Measurements from ENCODE around the gene MOGAT2. TPM values are rescaled to one million over a fixed set of nuclear protein-coding genes. Genes with fewer than 3 reads are reported as not detected.
A peak's percentile ranks its signal among the peaks of the same experiment; 100 is the strongest.

MOGAT2 gene
- total and polyA plus RNA-seq, 2 of the 13 experiments (the other 11 are each of a cell fraction or from before 2014, with no cell fraction given): 27.2 to 27.8 TPM

GRCh38 chr11:75734491-75735180, 17.0 kb downstream of the MOGAT2 start (continued):
- TF ChIP-seq ZNF770 (CRISPR knock-in tag; IDR thresholded peaks at IDR 0.05) (no peak), GPBP1L1 (CRISPR knock-in tag; IDR thresholded peaks at IDR 0.05) (no peak), RBFOX2 (IDR thresholded peaks at IDR 0.05; ENCODE audit: low read depth, low read length) (no peak), ZNF136 (CRISPR knock-in tag; IDR thresholded peaks at IDR 0.05; ENCODE audit: low read depth) (no peak), NFE2L2 (IDR thresholded peaks at IDR 0.05; ENCODE audit: low read length) (no peak), MIER3 (CRISPR knock-in tag; IDR thresholded peaks at IDR 0.05; ENCODE audit: borderline replicate concordance) (peak; percentile 49; the same call in 1 of the 2 replicates), KAT2B (IDR thresholded peaks at IDR 0.05; ENCODE audit: borderline replicate concordance, low read depth, low read length) (no peak), JUND (CRISPR knock-in tag; IDR thresholded peaks at IDR 0.05) (0 out of 2 replicates have a peak, but pooled peaks have one; percentile 49), MED8 (CRISPR knock-in tag; IDR thresholded peaks at IDR 0.05; ENCODE audit: insufficient replicate concordance) (no peak), ZNF670 (CRISPR knock-in tag; IDR thresholded peaks at IDR 0.05; ENCODE audit: borderline replicate concordance) (no peak), SOX6 (IDR thresholded peaks at IDR 0.05) (no peak), SOX6 (CRISPR knock-in tag; IDR thresholded peaks at IDR 0.05) (0 out of 2 replicates have a peak, but pooled peaks have one; percentile 10), ZNF33A (CRISPR knock-in tag; IDR thresholded peaks at IDR 0.05; ENCODE audit: borderline replicate concordance) (no peak), HBP1 (CRISPR knock-in tag; IDR thresholded peaks at IDR 0.05; ENCODE audit: low read depth) (no peak), SATB2 (CRISPR knock-in tag; IDR thresholded peaks at IDR 0.05) (no peak), NFKB2 (CRISPR knock-in tag; IDR thresholded peaks at IDR 0.05; ENCODE audit: borderline replicate concordance) (no peak)
- TF ChIP-seq, protein P1, sequence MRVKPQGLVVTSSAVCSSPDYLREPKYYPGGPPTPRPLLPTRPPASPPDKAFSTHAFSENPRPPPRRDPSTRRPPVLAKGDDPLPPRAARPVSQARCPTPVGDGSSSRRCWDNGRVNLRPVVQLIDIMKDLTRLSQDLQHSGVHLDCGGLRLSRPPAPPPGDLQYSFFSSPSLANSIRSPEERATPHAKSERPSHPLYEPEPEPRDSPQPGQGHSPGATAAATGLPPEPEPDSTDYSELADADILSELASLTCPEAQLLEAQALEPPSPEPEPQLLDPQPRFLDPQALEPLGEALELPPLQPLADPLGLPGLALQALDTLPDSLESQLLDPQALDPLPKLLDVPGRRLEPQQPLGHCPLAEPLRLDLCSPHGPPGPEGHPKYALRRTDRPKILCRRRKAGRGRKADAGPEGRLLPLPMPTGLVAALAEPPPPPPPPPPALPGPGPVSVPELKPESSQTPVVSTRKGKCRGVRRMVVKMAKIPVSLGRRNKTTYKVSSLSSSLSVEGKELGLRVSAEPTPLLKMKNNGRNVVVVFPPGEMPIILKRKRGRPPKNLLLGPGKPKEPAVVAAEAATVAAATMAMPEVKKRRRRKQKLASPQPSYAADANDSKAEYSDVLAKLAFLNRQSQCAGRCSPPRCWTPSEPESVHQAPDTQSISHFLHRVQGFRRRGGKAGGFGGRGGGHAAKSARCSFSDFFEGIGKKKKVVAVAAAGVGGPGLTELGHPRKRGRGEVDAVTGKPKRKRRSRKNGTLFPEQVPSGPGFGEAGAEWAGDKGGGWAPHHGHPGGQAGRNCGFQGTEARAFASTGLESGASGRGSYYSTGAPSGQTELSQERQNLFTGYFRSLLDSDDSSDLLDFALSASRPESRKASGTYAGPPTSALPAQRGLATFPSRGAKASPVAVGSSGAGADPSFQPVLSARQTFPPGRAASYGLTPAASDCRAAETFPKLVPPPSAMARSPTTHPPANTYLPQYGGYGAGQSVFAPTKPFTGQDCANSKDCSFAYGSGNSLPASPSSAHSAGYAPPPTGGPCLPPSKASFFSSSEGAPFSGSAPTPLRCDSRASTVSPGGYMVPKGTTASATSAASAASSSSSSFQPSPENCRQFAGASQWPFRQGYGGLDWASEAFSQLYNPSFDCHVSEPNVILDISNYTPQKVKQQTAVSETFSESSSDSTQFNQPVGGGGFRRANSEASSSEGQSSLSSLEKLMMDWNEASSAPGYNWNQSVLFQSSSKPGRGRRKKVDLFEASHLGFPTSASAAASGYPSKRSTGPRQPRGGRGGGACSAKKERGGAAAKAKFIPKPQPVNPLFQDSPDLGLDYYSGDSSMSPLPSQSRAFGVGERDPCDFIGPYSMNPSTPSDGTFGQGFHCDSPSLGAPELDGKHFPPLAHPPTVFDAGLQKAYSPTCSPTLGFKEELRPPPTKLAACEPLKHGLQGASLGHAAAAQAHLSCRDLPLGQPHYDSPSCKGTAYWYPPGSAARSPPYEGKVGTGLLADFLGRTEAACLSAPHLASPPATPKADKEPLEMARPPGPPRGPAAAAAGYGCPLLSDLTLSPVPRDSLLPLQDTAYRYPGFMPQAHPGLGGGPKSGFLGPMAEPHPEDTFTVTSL (CRISPR knock-in tag; IDR thresholded peaks at IDR 0.05; ENCODE audit: borderline replicate concordance): no peak; the same call in 1 of the 2 replicates
